Neural crest cell (in vitro differentiated cells): ENCODE measurements around the gene HSD3B7. TPM values are rescaled to one million over a fixed set of nuclear protein-coding genes. Genes with fewer than 3 reads are reported as not detected.

ENCODE experiments used
- DNase-seq: peaks from one replicate; pipeline ENCODE4 v3.0.0; 2021; ENCODE audit warnings: low read depth, mixed read lengths, low spot score
- H3K27ac Mint-ChIP-seq: one replicate; pipeline ENCODE4 v1.8.0; 2021; ENCODE audit warnings: mild to moderate bottlenecking, mixed read lengths; ENCODE audit not compliant: unreplicated experiment
- H3K27me3 Mint-ChIP-seq: 2 replicates; pipeline ENCODE4 v1.8.0; 2021; ENCODE audit warnings: low read depth, mild to moderate bottlenecking, mixed read lengths
- H3K36me3 Mint-ChIP-seq: 2 replicates; pipeline ENCODE4 v1.8.0; 2021; ENCODE audit warnings: low read depth, mild to moderate bottlenecking, mixed read lengths
- H3K4me1 Mint-ChIP-seq: 2 replicates; pipeline ENCODE4 v1.8.0; 2021; ENCODE audit warnings: mixed read lengths
- H3K4me3 Mint-ChIP-seq: one replicate; pipeline ENCODE4 v1.8.0; 2021; ENCODE audit warnings: mild to moderate bottlenecking, mixed read lengths
- H3K9me3 Mint-ChIP-seq: 2 replicates; pipeline ENCODE4 v1.8.0; 2021; ENCODE audit warnings: mixed read lengths
- CTCF ChIP-seq: fragments of 200-600 bp; sonication (generic); conservative IDR thresholded peaks from 2 replicates; pipeline ENCODE4 v1.5.0; 2021; ENCODE audit warnings: antibody characterized with exemption, mild to moderate bottlenecking
- total RNA-seq: library from RNA; stranded (reverse); gene quantifications from 2 replicates; pipeline ENCODE4 v1.2.1, GENCODE V29; 2021

The HSD3B7 gene
- total RNA-seq, 1 donor from 2014 or later = 1.9 TPM

GRCh38 chr16:30982548-30983288 is 2.3 kb upstream of the HSD3B7 start:
- H3K4me3 Mint-ChIP-seq = peak overlapping the region; percentile 64
- no peaks in the 10 kb centered on the region for H3K4me1 Mint-ChIP-seq
- peaks cover 9% of the 10 kb centered on the region for H3K36me3 Mint-ChIP-seq
- no peak for TF ChIP-seq CTCF
- no peak for DNase-seq
- no peaks in the 10 kb centered on the region for H3K27me3 Mint-ChIP-seq
- no peaks in the 10 kb centered on the region for H3K9me3 Mint-ChIP-seq
- H3K27ac Mint-ChIP-seq = peak overlapping the region; percentile 84

GRCh38 chr16:30983289-30983889 is 1.6 kb upstream of the HSD3B7 start:
- H3K9me3 Mint-ChIP-seq = no peaks in the 10 kb centered on the region
- peaks cover 9% of the 10 kb centered on the region for H3K36me3 Mint-ChIP-seq
- no peak for TF ChIP-seq CTCF
- H3K4me1 Mint-ChIP-seq = no peaks in the 10 kb centered on the region
- no peaks in the 10 kb centered on the region for H3K27me3 Mint-ChIP-seq
- no peak overlapping the region for H3K4me3 Mint-ChIP-seq
- no peak for DNase-seq
- no peak overlapping the region for H3K27ac Mint-ChIP-seq

- Mint-ChIP-seq H3K27ac (no peak overlapping the region), H3K4me1 (no peaks in the 10 kb centered on the region), H3K27me3 (no peaks in the 10 kb centered on the region), H3K9me3 (no peaks in the 10 kb centered on the region), H3K36me3 (peaks cover 9% of the 10 kb centered on the region), H3K4me3 (no peak overlapping the region)
- no peak for TF ChIP-seq CTCF
- no peak for DNase-seq
Measured at GRCh38 chr16:30983898-30984610, 953 bp upstream of the HSD3B7 start.

- Mint-ChIP-seq H3K27me3 (no peaks in the 10 kb centered on the region), H3K4me1 (no peaks in the 10 kb centered on the region), H3K27ac (no peak overlapping the region), H3K4me3 (no peak overlapping the region), H3K9me3 (no peaks in the 10 kb centered on the region), H3K36me3 (peaks cover 9% of the 10 kb centered on the region)
- TF ChIP-seq CTCF = no peak
- no peak for DNase-seq
Measured at GRCh38 chr16:30985401-30986128, 558 bp downstream of the HSD3B7 start.

- DNase-seq = no peak
- H3K4me1 Mint-ChIP-seq = no peaks in the 10 kb centered on the region
- peak overlapping the region; percentile 69 for H3K4me3 Mint-ChIP-seq
- H3K9me3 Mint-ChIP-seq = no peaks in the 10 kb centered on the region
- TF ChIP-seq CTCF = no peak
- H3K27me3 Mint-ChIP-seq = no peaks in the 10 kb centered on the region
- H3K36me3 Mint-ChIP-seq = peaks cover 5% of the 10 kb centered on the region
- no peak overlapping the region for H3K27ac Mint-ChIP-seq
Measured at GRCh38 chr16:30986129-30986991, 1.4 kb downstream of the HSD3B7 start.
